Left cardiac atrium (tissue), 4 donors: Measurements from ENCODE around the gene ALG14. TPM values are rescaled to one million over a fixed set of nuclear protein-coding genes. Genes with fewer than 3 reads are reported as not detected.
A peak's percentile ranks its signal among the peaks of the same experiment; 100 is the strongest.

Experiments
- ATAC-seq, 2 donors: fragments of 200-7000 bp; cut with Tn5 transposase; one replicate each; pipeline ENCODE4 v1.9.1; 2020; ENCODE audit warnings: mild to moderate bottlenecking in 2 of 2, moderate library complexity in 2 of 2
- DNase-seq: peaks from one replicate; pipeline ENCODE4 v3.0.0-alpha.2; 2020
- intact Hi-C, 2 donors: fragments of 100-400 bp; cut with DNase I; formaldehyde crosslinking; loops; one replicate each; pipeline versions ENCODE4 v1.14.1 to v1.15.1; 2022 to 2023
- long read RNA-seq: library from polyadenylated mRNA; unstranded; transcript quantifications from one replicate; pipeline ENCODE4 v2.0.0, GENCODE V29; 2021
- total RNA-seq, 2 donors: library from RNA; stranded (reverse); fragmentation: NEBNext Ultra II Directional; extraction: Animal tissue kit (Norgen Biotek cat#: 25700); gene quantifications; one replicate each; pipeline ENCODE4 v1.2.1, GENCODE V29; 2021
- donor health status: DM: no; HTN: yes; CAD: no.
- donor health status: DM: no; HTN: yes; CAD: no; lungs with severe emphysema.
- donor health status: DM: yes; HTN: yes; CAD: no.
- donor health status: Dilated cardiomyopathy.

Gene ALG14
- 1 to 10 TPM; 2.5 to 4.3 TPM for total RNA-seq
- long read RNA-seq, full-length matches to known transcripts = 4 of 5 reads
- long read RNA-seq, partial matches to known transcripts = 0 of 5 reads
- long read RNA-seq, other reads (novel, unspliced or antisense) = 1 of 5 reads

GRCh38 chr1:95072532-95073419 lies at the start of gene ALG14:
Gene ALG14, minus strand, starts transcription at chr1:95072951. Its CDS starts 53 bp downstream, at chr1:95072898.
- intact Hi-C loops = loop anchor here (5.0 kb wide), 1 partner anchor 160 kb away; the partner anchor contains the start of gene RWDD3 (in 2 of the 2)
- DNase-seq (peak; percentile 95), ATAC-seq (peak; percentile 99)

- ATAC-seq (no peak), DNase-seq (no peak)
- intact Hi-C loops = loop anchor here in 1 of 2 donors (10.0 kb wide), 1 partner anchor 73 kb away; no protein-coding TSS in a partner anchor
These were observed 49.5 kb upstream of the ALG14 start for GRCh38 chr1:95122151-95122697.

DNA sequence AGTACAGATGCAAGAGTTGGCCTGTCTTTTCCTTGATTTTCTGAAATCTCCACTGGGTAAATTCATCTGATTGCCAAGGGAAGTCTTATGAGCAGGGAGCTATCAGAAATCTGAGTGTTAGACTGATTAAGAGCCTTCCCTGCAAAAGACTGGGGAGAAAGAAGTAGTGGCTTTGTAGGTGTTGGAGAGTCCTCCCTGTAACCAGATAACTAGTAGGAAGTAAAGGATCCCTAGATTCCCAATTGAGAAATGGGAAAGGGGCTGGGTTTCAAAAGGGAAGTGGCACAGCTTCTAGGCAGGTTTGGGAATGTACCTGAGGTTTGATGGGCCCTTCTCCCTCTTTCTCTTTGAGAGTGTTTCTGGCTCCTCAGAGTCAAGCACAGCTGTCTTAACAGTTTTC lies 46.5 kb upstream of the ALG14 start:
- intact Hi-C loops = loop anchor here (5.0 to 10.0 kb wide), 2 partner anchors 113 to 116 kb away; partner anchors contain the start of gene RWDD3 (in 2 of the 2)
- ATAC-seq (no peak), DNase-seq (no peak)

GRCh38 chr1:95118710-95119109 lies 46.0 kb upstream of the ALG14 start:
- ATAC-seq = no peak
- no peak for DNase-seq
- intact Hi-C loops = loop anchor here (5.0 to 10.0 kb wide), 2 partner anchors 114 to 116 kb away; partner anchors contain the start of gene RWDD3 (in 2 of the 2)

- intact Hi-C loops = loop anchor here (5.0 to 10.0 kb wide), 2 partner anchors 114 to 117 kb away; partner anchors contain the start of gene RWDD3 (in 2 of the 2)
- ATAC-seq = peak in 1 of 2 donors; percentile 2
- no peak for DNase-seq
These were observed 45.3 kb upstream of the ALG14 start for GRCh38 chr1:95118067-95118499.

DNA sequence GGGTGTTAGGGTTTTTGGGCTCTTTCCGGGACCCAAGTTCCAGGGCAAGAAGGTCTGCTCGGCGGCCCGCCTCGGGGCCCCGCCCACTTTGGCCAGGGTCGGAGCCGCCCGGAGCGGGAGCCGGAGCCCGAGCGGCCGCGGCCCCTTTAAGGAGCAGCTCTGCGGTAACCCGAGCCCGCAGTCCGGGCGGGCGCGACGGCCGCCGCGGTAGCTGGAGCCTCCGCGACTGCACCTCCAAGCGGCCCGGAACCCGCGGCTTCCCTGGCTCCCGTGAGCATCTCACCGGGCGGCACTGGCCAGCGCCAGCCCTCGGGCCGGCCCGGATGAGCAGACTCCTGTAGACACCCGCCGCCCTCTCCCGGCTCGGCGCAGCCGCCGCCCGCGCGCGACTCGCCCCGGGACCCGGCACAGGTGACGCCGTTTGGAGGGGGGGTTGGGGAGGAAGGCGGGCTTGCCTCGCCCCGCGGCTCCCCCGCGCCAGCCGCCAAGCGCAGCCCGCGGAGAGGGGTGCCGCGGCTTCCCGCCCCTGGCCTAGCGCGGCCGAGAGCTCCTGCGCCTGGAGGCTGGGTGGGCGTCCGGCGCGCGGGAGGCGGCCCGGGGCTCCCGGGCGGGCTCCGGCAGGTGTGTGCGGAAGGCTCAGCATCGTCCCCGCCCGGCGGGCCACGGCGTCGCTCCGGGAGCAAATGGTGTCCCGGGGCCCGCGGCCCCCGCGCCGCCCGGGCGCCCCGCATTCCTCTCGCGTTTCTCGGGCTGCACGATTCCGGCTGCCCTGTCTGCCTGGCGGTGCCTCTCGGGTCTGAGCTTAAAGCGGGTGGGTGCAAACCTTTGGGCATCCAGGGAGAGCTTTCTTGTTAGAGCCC lies 44.7 kb upstream of the ALG14 start, which contains the start of gene TLCD4:
Gene TLCD4, plus strand, starts transcription at position 149 of the 860 bp plus-strand sequence. CDS start 26,547 bp downstream, outside the sequence.
- DNase-seq (peak; percentile 75), ATAC-seq (peak; percentile 94 to 97)
- intact Hi-C loops = loop anchor here (5.0 to 10.0 kb wide), 2 partner anchors 115 to 117 kb away; partner anchors contain the start of gene RWDD3 (in 2 of the 2)

DNA sequence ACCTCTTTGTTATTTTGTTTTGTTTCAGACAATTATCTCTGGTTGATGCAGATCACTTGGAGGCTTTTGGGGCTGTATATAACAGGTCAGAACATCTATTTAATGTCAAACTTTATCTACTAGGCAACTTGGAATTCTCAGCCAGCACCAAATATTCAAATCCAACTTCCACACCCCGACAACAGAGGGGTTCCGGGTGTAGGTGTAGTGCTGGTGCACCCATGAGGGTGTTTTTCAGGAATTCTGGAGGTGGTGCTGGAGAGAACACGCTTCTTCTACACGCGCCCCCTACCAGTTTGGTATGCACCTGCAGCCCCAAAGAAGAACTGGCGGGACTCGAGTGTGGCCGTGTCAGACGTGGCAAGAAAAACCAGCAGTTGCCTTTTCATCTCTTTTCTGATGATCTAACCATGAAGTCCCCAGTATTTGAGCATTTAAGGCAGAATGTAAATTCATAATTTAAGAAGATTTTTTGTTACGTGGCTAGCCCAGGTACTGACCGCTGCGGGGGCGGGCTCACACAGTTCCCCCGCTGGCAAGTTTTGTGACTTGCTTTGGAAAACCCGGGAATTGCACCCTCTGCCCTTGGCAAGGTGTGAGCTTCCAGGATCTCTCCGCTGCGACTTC lies 43.9 kb upstream of the ALG14 start:
- DNase-seq (peak; percentile 66), ATAC-seq (peak; percentile 76 to 85)
- intact Hi-C loops = loop anchor here (5.0 to 10.0 kb wide), 2 partner anchors 116 to 118 kb away; partner anchors contain the start of gene RWDD3 (in 2 of the 2)

GRCh38 chr1:95115708-95116137 lies 43.0 kb upstream of the ALG14 start:
- DNase-seq (no peak), ATAC-seq (no peak)
- intact Hi-C loops = loop anchor here (5.0 to 10.0 kb wide), 2 partner anchors 117 to 119 kb away; partner anchors contain the start of gene RWDD3 (in 2 of the 2)

- intact Hi-C loops = loop anchor here in 1 of 2 donors (10.0 kb wide), 1 partner anchor 121 kb away; the partner anchor contains the start of gene RWDD3
- DNase-seq (no peak), ATAC-seq (no peak)
These were observed 40.9 kb upstream of the ALG14 start for GRCh38 chr1:95113684-95114083.

GRCh38 chr1:95111014-95111413 lies 38.3 kb upstream of the ALG14 start:
- intact Hi-C loops = loop anchor here in 1 of 2 donors (10.0 kb wide), 1 partner anchor 124 kb away; the partner anchor contains the start of gene RWDD3
- no peak for DNase-seq
- no peak for ATAC-seq

DNA sequence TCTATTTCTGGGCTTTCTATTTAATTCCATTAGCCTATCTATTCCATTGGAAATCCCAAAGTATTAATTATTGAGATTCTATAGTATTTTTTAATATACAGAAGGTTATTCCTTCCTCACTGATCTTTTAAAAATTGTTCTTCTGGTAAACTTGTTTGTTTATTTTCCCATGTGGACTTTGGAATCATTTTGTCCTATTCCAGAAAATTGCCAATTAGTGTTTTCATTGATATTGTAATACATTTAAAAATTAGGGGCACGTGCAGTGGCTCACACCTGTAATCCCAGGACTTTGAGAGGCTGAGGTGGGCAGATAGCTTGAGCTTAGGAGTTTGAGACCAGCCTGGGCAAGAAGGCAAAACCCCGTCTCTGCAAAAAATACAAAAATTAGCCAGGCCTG lies 36.0 kb upstream of the ALG14 start:
- DNase-seq (no peak), ATAC-seq (no peak)
- intact Hi-C loops = no loop called here

DNA sequence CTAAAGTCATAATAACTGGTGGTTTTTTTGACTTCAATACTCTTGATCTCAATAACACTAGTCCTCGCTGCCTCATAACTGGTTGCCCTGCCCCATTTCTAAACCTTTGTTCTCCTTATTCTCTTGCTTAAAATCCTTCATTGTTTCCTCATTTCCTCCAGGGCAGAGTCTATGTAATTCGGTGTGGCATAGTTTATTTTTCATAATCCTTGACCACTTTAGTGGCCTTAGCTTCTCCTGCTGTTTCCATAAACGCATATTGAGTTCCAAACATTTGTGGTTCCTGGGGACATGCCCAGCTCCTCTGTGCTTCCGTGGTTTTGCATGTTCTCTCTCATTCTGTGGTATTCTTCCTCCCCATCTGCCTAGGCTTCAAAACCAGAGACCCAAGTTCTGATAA lies 25.4 kb upstream of the ALG14 start:
- intact Hi-C loops = no loop called here
- ATAC-seq = no peak

DNA sequence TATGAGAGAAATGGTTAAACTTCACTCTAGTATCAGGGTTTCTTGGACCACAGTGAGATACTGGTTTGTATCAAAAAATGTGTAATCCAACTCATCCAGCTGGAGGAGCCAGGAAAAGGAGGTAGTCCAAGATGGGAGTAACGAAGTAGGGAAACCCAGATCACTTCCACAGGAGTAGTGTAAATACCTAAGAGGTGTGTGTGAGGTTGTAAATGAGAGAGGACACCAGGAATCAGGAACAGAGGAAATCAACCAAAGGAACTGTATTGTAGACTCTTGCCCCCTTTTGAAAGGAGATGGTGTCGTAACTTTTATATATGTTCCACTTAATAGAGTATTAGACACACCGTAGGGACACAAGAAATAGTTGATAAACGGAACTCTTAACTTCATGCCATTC lies 24.7 kb upstream of the ALG14 start:
- DNase-seq (no peak), ATAC-seq (no peak)
- intact Hi-C loops = no loop called here

More for the DNA sequence above, 25.4 kb upstream of the ALG14 start:
- DNase-seq = no peak

DNA sequence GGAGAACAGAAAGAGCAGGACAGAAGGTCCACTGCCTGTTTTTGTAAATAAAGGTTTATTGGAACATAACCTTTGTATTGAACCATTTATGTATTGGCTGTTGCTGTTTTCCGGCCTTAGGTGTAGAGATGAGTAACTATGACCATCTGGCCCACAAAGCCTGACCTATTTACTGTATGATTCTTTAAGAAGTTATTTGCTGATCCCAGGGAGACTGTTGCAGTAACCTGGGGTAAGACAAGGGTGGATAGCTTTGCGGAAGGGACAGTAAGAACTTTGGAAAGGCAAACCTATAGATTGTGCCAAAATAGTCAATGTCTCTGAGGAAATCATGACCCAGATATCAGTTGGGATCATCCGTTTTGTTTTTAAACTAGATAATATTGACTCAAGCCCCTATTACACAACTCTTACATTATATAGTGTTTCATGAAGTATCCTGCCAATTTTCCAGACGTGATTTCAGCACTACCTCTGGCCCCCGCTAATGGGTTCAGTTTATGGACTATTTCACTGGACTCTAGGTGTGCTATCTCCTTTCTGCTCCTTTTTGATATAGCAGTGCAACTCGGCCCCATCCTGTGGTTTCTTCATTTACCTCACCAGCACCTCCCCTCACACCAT lies 23.6 kb upstream of the ALG14 start:
- intact Hi-C loops = no loop called here
- DNase-seq = no peak
- no peak for ATAC-seq

DNA sequence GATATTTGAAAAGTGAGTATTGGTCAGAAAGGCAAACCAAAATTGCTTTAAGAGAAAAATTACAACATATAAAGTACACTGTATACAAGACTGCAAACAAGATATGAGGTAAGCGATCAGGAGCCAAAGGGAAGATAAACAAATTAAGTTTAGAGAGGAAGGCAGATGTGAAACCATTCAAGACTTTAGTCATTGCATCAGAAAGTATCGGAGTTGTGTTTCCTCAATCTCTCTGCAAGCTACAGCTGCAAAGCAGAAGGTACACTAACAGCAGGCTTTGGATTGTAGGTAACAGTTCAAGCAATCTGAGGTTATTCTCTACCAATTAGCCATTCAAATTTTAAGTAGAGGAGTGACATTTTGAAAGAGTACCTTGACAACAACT lies 23.1 kb upstream of the ALG14 start:
- intact Hi-C loops = no loop called here
- no peak for ATAC-seq
- DNase-seq = no peak

DNA sequence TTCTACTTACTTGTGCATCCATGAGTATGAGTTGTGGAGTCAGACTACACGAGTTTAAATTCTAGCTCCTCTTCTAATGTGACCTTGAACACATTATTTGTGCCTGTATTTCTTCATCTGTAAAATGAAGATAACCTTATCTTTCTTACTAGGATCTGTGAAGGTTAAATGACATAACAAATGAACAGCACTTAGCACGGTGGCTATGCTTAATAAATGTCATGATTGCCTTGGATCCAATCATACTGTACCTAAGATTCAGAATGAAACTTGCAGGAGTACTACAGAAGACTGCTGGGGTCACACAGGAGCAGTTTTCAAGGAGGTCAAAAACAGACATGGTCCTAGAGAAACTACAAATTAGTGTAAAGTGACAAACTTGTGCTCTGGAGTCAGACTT lies 22.2 kb upstream of the ALG14 start:
- intact Hi-C loops = no loop called here
- ATAC-seq (no peak), DNase-seq (no peak)

- intact Hi-C loops = no loop called here
- no peak for ATAC-seq
- DNase-seq = no peak
These were observed 20.5 kb upstream of the ALG14 start for GRCh38 chr1:95093296-95093695.
